Astrocyte of the cerebellum (primary cell): ENCODE results near the gene IL1R1.

Source experiments
- DNase-seq: peaks from one replicate; pipeline ENCODE4 v3.0.0-alpha.2; 2011; ENCODE audit warnings: low read depth
- H3K4me3 ChIP-seq: 2 replicates; pipeline ENCODE4 v1.5.1; 2011; ENCODE audit warnings: mild to moderate bottlenecking, low read depth, low read length, moderate library complexity
- in situ Hi-C: cut with HindIII; loops from 2 replicates; pipeline ENCODE4 v1.10.0; 2017; ENCODE audit warnings: low sequenced_read_pairs
- TF ChIP-seq, protein P1 (sequence below): IDR thresholded peaks from 2 replicates; pipeline ENCODE4 v1.5.1; 2012; ENCODE audit warnings: low read length, low read depth, moderate library complexity, mild to moderate bottlenecking; ENCODE audit errors: missing control alignments

The IL1R1 gene

GRCh38 chr2:102112271-102112670, 30.3 kb upstream of the IL1R1 start:
- H3K4me3 ChIP-seq, result no peak overlapping the region
- in situ Hi-C loops, result no loop called here
- no peak for DNase-seq
- TF ChIP-seq, protein P1, sequence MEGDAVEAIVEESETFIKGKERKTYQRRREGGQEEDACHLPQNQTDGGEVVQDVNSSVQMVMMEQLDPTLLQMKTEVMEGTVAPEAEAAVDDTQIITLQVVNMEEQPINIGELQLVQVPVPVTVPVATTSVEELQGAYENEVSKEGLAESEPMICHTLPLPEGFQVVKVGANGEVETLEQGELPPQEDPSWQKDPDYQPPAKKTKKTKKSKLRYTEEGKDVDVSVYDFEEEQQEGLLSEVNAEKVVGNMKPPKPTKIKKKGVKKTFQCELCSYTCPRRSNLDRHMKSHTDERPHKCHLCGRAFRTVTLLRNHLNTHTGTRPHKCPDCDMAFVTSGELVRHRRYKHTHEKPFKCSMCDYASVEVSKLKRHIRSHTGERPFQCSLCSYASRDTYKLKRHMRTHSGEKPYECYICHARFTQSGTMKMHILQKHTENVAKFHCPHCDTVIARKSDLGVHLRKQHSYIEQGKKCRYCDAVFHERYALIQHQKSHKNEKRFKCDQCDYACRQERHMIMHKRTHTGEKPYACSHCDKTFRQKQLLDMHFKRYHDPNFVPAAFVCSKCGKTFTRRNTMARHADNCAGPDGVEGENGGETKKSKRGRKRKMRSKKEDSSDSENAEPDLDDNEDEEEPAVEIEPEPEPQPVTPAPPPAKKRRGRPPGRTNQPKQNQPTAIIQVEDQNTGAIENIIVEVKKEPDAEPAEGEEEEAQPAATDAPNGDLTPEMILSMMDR, result no peak

DNA sequence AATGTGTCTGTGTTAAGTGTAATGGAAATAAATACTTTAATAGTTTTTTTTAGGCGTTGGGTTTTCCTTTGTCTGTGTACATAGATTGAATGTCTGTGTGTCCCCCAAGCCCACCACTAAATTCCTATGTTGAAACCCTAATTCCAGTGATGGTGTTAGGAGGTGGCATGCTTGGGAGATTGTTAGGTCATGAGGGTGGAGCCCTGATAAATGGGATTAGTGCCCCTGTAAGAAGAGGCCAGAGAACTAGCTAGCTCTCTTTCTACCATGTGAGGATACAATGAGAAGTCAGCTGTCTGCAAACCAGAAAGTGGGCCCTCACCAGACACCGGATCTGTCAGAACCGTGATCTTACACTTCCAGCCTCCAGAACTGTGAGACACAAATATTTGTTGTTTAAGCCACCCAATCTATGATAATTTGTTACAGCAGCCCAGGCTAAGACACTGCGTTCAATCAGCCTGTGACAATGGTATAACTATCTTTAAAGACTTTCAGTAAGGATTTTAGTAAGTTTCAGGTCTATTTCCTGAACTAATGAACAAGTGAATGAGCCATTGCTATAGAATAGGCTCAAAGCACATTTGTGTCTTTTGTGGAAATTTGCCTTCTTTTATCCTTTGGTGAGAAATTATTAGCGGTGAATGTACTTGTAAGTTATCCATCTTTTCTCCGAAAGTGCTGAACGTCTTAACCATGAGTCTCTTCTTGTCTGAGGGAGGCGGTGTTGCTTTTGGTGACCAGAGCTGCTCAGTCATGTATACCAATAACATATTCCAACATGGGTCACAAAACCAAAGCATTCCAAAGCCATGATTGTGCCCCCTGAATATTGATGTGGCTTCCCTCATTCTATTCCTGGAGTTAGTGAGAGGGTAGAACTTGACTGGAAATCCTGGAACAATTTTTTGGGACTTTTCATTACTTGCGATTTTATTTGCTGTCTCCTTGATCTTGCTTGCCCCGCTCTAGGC, 29.6 kb upstream of the IL1R1 start:
- H3K4me3 ChIP-seq, result no peak overlapping the region
- in situ Hi-C loops, result no loop called here
- TF ChIP-seq, protein P1, result no peak
- peak; percentile 76 for DNase-seq

GRCh38 chr2:102114290-102114721, 28.2 kb upstream of the IL1R1 start:
- H3K4me3 ChIP-seq, result no peak overlapping the region
- TF ChIP-seq, protein P1, result no peak
- in situ Hi-C loops, result no loop called here
- DNase-seq, result peak; percentile 99

DNA sequence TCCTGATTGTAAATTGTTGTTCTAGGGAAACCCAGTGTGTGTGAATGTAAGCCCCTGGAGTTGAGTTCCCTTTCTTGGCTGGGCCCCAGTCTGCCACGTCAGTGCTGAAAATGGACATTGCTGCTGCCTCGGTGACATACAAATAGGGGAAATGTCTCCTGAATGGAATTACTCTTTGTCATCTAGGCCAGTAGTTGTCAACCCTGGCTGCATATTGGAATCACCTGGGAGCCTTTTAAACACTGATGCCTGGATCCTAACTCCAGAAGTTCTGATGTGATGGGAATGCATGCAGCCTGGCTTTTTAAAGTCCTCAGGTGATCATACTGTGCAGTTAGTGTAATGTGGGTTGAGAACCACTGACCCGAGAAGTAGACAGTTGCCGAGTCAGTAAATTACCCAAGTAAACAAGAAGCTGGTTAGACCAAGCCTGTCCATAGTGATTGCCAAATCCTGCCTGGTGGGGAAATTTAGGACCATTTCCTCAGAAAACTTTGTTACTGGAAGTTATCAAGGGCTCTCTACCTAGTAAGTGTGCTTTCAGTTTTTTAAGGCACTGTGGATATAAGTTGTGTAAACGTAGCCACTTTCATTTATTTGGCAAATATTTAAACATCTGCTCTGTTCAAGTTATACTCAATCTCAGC, 27.6 kb upstream of the IL1R1 start:
- in situ Hi-C loops, result no loop called here
- TF ChIP-seq, protein P1, result no peak
- peak; percentile 73 for DNase-seq
- no peak overlapping the region for H3K4me3 ChIP-seq

DNA sequence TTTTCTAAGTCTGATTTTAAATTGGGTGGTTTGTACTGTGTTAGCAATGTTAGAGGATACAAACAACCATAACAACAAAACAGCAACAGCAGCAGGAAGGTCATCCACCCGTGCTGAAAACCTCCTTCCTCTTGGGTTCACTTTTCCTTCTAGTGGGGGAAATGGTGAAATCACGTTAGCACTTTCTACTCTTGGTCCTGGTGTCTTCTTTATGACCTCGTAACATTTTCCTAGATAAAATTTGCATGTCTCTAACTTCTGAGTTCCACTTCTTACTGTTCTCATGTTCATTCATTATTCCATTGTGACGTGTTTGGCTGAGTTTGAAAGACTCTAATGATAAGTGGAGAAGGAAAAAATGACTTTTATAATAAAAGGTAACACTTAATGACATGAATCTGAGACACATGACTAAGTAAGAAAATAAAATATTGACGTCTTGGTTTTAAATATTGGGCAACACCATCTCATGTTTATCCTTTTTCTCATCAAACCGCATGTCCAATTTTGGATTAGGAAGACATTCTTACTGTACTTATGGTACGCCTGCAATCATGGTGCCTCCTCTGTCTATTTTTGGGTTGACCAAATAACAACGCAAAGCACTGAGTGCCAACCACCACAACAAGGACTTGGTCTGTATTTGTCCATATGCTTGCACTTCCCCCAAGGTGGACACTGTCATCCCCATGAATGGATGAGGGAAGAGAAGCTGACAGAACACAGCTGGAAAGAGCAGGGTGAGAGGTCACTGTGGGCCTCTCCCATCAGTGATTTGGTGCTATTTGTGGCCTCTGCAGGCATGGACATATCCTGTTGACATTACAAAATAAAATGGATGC, 25.7 kb upstream of the IL1R1 start:
- in situ Hi-C loops, result no loop called here
- TF ChIP-seq, protein P1, result no peak
- DNase-seq, result no peak
- no peak overlapping the region for H3K4me3 ChIP-seq

- TF ChIP-seq, protein P1, result no peak
- peak; percentile 89 for DNase-seq
- in situ Hi-C loops, result no loop called here
- no peak overlapping the region for H3K4me3 ChIP-seq
Observed at GRCh38 chr2:102117472-102117858, 25.1 kb upstream of the IL1R1 start.
